ENCODE measurements around the gene FAHD2A. TPM values are rescaled to one million over a fixed set of nuclear protein-coding genes. Genes with fewer than 3 reads are reported as not detected.
"Not testable (repeated sequence)": the region's sequence is repeated elsewhere in the genome, so short reads cannot be mapped to it uniquely, and the experiment has no call there.

FAHD2A gene
- total RNA-seq, 1 donor = 15.4 TPM

DNA sequence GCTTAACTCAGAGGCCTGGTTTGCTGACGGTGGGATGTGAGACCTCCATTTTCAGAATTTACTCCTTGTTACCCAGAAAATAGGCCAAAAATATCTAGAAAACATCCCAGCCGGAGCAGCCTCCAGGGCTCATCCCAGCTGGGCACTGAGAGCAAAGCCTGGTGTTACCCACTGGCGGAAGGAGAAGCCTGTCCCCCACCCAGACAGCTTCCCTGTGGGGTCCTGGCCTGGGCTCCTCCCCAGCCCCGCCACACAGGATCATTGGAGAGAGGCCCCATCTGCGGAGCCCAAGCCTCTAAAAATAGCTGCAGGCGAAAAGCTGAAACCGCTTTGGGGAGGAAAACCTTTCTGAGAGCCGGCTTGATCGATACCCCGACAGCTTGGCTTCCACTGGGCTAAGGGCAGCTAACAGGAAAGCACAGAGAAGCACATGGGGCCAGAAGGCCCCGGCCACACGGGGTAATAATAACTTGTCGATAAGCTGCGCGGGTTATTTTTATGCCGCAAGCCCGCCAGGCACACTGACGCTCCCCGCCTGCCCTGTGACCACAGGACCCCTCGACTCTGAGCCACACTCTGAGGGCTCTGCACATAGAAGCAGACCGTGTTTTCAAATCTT is 26.9 kb upstream of the FAHD2A start:
- TF ChIP-seq, protein P1, sequence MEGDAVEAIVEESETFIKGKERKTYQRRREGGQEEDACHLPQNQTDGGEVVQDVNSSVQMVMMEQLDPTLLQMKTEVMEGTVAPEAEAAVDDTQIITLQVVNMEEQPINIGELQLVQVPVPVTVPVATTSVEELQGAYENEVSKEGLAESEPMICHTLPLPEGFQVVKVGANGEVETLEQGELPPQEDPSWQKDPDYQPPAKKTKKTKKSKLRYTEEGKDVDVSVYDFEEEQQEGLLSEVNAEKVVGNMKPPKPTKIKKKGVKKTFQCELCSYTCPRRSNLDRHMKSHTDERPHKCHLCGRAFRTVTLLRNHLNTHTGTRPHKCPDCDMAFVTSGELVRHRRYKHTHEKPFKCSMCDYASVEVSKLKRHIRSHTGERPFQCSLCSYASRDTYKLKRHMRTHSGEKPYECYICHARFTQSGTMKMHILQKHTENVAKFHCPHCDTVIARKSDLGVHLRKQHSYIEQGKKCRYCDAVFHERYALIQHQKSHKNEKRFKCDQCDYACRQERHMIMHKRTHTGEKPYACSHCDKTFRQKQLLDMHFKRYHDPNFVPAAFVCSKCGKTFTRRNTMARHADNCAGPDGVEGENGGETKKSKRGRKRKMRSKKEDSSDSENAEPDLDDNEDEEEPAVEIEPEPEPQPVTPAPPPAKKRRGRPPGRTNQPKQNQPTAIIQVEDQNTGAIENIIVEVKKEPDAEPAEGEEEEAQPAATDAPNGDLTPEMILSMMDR (IDR thresholded peaks at IDR 0.05; ENCODE audit: insufficient read depth, low read length) = no peak
- no peak overlapping the region for H3K4me3 ChIP-seq (ENCODE audit: low read depth, low read length)
- DNase-seq (ENCODE audit: low read depth) = no peak

DNA sequence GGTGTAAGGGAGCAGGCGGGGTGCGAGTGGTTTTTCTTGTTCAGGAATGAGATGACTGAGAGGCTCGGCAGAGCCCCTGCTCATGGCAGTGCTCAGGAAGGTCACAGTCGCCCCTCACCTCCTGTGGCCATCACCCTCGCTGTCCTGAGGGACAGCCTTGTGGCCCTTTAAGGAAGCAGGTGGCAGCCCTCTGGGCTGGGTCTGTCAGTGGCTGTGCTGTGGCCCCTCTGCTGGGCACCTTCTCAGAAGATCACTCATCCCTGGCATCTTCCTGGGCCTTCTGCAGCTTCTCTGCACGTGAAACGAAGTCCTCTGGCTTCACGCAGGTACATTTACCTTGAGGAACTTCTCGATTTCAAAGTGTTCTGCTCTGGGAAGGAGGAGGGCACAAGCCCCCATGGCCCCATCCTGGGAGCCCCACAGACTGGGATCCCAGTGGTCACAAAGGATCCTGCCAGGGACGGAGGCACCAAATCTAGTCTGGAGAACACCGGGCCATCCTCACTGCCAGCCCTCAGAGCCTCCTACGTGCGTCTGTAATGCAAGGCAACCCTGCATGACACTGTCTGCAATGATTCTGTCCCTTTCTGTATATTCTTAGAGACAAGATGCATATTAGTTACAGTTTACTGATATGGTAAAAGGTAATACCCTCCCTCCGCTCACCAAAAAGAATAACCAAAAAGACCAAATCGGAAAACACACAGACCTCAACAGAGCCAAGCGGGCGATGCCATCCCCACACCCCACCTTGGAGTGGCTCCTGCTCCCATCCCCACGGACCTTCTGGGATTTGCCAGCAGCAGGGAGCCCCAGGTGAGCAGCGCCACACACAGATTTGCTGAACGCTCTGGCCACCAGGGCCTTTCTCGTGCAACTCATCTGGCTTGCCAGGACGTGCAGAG is 25.9 kb upstream of the FAHD2A start:
- no peak for DNase-seq (ENCODE audit: low read depth)
- no peak overlapping the region for H3K4me3 ChIP-seq (ENCODE audit: low read depth, low read length)
- TF ChIP-seq, protein P1 (IDR thresholded peaks at IDR 0.05; ENCODE audit: insufficient read depth, low read length) = no peak

DNA sequence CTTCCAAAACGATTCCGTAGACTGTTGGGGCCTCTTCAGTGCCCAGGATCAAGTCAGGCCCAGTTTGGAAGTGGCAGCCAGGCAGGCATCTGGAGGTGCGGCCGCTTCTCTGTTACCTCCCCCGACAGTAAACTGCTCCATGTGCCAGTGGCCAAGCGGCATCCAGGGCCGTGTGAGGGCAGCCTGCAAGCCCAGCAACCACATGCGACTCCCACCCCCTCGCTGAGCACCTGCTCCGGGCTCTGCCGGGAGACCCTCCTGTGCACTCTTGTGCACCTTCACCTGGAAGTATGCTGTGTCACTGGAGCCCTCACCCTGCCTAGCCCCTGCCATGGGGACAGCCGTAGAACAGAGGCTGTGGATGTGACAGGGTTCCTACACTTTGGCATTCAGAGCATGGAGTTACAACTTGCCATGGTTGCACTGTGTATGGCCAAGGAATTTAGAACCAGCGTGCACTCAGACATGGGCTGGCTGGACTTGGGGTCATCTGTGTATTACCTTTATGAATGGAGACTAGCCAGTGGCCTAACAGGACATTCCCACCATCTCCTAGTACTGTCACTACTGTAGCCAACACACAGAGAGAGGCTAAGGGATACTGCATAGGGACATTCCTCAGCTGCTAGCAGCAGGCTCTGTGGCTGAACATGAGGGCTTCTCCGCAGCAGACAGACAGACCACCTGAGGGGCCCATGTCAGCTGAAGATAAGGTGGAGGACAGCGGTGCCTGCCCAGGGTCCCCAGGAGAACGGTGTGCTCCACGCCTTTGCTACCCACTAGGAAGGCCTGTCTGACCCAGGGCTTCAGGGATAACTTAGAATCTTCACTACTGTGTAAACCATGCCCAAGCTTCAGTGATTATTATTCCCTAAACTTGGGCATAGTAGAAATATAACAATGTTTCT is 25.0 kb upstream of the FAHD2A start:
- H3K4me3 ChIP-seq (ENCODE audit: low read depth, low read length) = no peak overlapping the region
- no peak for DNase-seq (ENCODE audit: low read depth)
- TF ChIP-seq, protein P1 (IDR thresholded peaks at IDR 0.05; ENCODE audit: insufficient read depth, low read length) = no peak

DNA sequence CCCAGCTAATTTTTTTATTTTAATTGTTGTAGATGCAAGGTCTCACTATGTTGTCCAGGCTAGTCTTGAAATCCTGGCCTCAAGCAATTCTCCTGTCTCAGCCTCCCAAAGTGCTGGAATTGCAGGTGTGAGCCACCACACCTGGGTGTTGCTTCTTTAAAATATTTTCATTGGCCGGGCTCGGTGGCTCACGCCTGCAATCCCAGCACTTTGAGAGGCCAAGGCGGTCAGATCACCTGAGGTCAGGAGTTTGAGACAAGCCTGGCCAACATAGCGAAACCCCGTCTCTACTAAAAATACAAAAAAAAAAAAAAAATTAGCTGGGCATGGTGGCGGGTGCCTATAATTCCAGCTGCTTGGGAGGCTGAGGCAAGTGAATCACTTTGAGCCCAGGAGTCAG is 24.2 kb upstream of the FAHD2A start:
- not testable (repeated sequence) for DNase-seq (ENCODE audit: low read depth); H3K4me3 ChIP-seq (ENCODE audit: low read depth, low read length)

DNA sequence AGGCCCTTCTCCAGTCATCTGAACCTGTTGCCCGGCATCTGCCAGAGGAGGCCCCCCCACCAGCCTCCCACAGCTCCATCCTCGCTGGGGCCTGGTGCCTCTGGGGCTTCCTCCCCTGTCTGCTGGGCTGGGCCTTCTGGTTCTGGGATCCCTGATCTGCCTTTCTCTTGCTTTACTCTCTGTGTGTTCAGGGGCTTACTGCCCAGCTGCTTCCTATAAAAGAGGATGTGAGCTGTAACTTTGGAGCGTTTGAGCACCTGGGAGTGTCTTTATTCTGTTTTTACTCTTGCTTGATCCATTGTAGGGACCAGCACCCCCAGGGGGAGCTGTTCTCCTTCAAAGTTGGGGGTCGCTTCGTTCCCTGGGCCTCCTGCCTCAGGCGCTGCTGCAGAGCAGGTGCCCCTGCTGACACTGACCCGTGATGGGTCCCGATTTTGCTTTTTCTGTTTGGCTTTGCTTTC is 23.1 kb upstream of the FAHD2A start:
- TF ChIP-seq, protein P1 (IDR thresholded peaks at IDR 0.05; ENCODE audit: insufficient read depth, low read length) = no peak
- no peak overlapping the region for H3K4me3 ChIP-seq (ENCODE audit: low read depth, low read length)
- no peak for DNase-seq (ENCODE audit: low read depth)

DNA sequence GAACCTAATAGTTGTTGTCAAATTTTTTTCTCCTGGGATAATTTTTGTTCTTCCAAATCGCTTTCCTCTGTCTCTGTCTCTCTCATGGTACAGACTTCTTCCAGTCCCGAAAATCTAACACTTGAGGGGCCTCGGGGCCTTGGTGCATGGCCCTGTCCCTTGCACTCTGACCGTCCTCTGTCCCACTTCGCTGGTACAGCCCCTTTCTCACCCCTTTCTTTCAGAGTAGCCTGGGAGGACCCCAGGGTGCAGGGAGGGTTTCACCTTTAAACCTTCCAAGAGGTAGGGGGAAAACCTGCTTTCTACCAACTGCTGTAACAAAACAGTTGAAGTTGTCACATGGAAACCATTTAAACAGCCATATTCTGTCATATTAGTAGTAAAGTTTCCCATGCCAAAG is 22.2 kb upstream of the FAHD2A start:
- TF ChIP-seq, protein P1 (IDR thresholded peaks at IDR 0.05; ENCODE audit: insufficient read depth, low read length) = no peak
- H3K4me3 ChIP-seq (ENCODE audit: low read depth, low read length) = no peak overlapping the region
- DNase-seq (ENCODE audit: low read depth) = no peak
